Mucosa of descending colon (tissue), 3 donors: Measurements from ENCODE around the gene TMEM45A. TPM values are rescaled to one million over a fixed set of nuclear protein-coding genes. Genes with fewer than 3 reads are reported as not detected.

Experiments
- ATAC-seq: fragments of 200-7000 bp; cut with Tn5 transposase; one replicate; pipeline ENCODE4 v1.9.1; 2020; ENCODE audit warnings: mild to moderate bottlenecking, moderate library complexity
- DNase-seq, 3 donors: peaks; one replicate each; pipeline ENCODE4 v3.0.0-alpha.2; 2020
- H3K36me3 ChIP-seq: fragments of 200-600 bp; one replicate; pipeline ENCODE4 v1.8.0; 2021; ENCODE audit warnings: low read depth, mild to moderate bottlenecking
- H3K4me1 ChIP-seq: fragments of 200-600 bp; one replicate; pipeline ENCODE4 v1.8.0; 2021; ENCODE audit warnings: low read depth, mild to moderate bottlenecking
- H3K4me3 ChIP-seq: fragments of 200-600 bp; one replicate; pipeline ENCODE4 v1.8.0; 2021; ENCODE audit warnings: mild to moderate bottlenecking
- H3K9me3 ChIP-seq: fragments of 200-600 bp; one replicate; pipeline ENCODE4 v1.8.0; 2021; ENCODE audit warnings: mild to moderate bottlenecking
- CTCF ChIP-seq: fragments of 200-600 bp; IDR thresholded peaks from one replicate; pipeline ENCODE4 v1.8.0; 2022; ENCODE audit warnings: antibody characterized with exemption, mild to moderate bottlenecking
- intact Hi-C, 2 donors: fragments of 100-400 bp; cut with DNase I in 1 of 2; cut with micrococcal nuclease in 1 of 2; formaldehyde crosslinking; loops; one replicate each; pipeline versions ENCODE4 v1.11.0 to v1.11.1; 2022; cut with DNase I, micrococcal nuclease
- total RNA-seq, 3 donors: library from RNA; stranded (reverse); fragmentation: NEBNext Ultra II Directional in 2 of 3; extraction: Animal tissue kit (Norgen Biotek cat#: 25700) in 2 of 3; gene quantifications; one replicate each; pipeline versions ENCODE4 v1.2.1 to v1.2.4, GENCODE V29; 2021 to 2023
- donor health status: DM: no; HTN: no; CAD: no; lungs with moderate emphysema.
- donor health status: DM: no; HTN: no; CAD: no.
- donor health status: DM: no; HTN: yes; CAD: no.

TMEM45A gene
- total RNA-seq, 3 donors from 2014 or later, result 1.9 to 11.4 (median 6.0) TPM

- no peak for ATAC-seq
Observed at GRCh38 chr3:100525753-100526612, 33.6 kb downstream of the TMEM45A start.

GRCh38 chr3:100526613-100527346 is 34.4 kb downstream of the TMEM45A start:
- Histone ChIP-seq H3K36me3 (no peaks in the 10 kb centered on the region), H3K9me3 (no peaks in the 10 kb centered on the region), H3K4me1 (no peaks in the 10 kb centered on the region), H3K4me3 (no peak overlapping the region)
- DNase-seq (no peak), ATAC-seq (no peak)
- TF ChIP-seq CTCF, result no peak
- intact Hi-C loops, result no loop called here

More at GRCh38 chr3:100525753-100526612, 33.6 kb downstream of the TMEM45A start:
- H3K4me1 ChIP-seq, result no peaks in the 10 kb centered on the region
- no peak for TF ChIP-seq CTCF
- no peak overlapping the region for H3K4me3 ChIP-seq
- intact Hi-C loops, result no loop called here
- H3K36me3 ChIP-seq, result no peaks in the 10 kb centered on the region
- no peak for DNase-seq
- no peaks in the 10 kb centered on the region for H3K9me3 ChIP-seq

GRCh38 chr3:100527347-100527735 is 34.9 kb downstream of the TMEM45A start:
- Histone ChIP-seq H3K36me3 (no peaks in the 10 kb centered on the region), H3K4me3 (no peak overlapping the region), H3K9me3 (no peaks in the 10 kb centered on the region), H3K4me1 (no peaks in the 10 kb centered on the region)
- TF ChIP-seq CTCF, result no peak
- intact Hi-C loops, result no loop called here
- ATAC-seq (no peak), DNase-seq (no peak)

- TF ChIP-seq CTCF, result no peak
- intact Hi-C loops, result loop anchor here in 1 of 2 donors (5.0 kb wide), 1 partner anchor 84 kb away; no protein-coding TSS in a partner anchor
- DNase-seq (no peak), ATAC-seq (no peak)
- no peaks in the 10 kb centered on the region for H3K9me3 ChIP-seq
- no peaks in the 10 kb centered on the region for H3K36me3 ChIP-seq
- no peaks in the 10 kb centered on the region for H3K4me1 ChIP-seq
- H3K4me3 ChIP-seq, result no peak overlapping the region
Observed at GRCh38 chr3:100531093-100531492, 38.7 kb downstream of the TMEM45A start.

GRCh38 chr3:100532411-100532810 is 40.0 kb downstream of the TMEM45A start:
- TF ChIP-seq CTCF, result no peak
- intact Hi-C loops, result loop anchor here in 1 of 2 donors (5.0 kb wide), 1 partner anchor 85 kb away; no protein-coding TSS in a partner anchor
- Histone ChIP-seq H3K9me3 (no peaks in the 10 kb centered on the region), H3K4me3 (no peak overlapping the region), H3K36me3 (no peaks in the 10 kb centered on the region), H3K4me1 (no peaks in the 10 kb centered on the region)
- no peak for ATAC-seq
- no peak for DNase-seq
